ENCODE data around the gene NR5A2.

- TF ChIP-seq CTCF (conservative IDR thresholded peaks at IDR 0.05 in 1 of 2, IDR thresholded peaks at IDR 0.05 in 1 of 2; ENCODE audit: extremely low read depth in 1 of 2, insufficient read depth in 1 of 2, low read depth in 1 of 2, low read length in 2 of 2) (peak; percentile 72 to 78), EZH2 (IDR thresholded peaks at IDR 0.05; ENCODE audit: borderline replicate concordance, low read length) (no peak)
Measured at GRCh38 chr1:200139661-200140250, 112.2 kb downstream of the NR5A2 start.

Data from mammary epithelial cell (primary cell).